Activated CD4-positive, alpha-beta T cell treated with anti-CD3 and anti-CD28 coated beads, Interleukin-2, Interleukin-4, amounts not matched to agents 100 ng/mL and 50 ng/mL, durations not matched to agents 16 hours and 8 hours (primary cell): ENCODE data around the gene C3orf62.
A peak's percentile ranks its signal among the peaks of the same experiment; 100 is the strongest.
"Not testable (repeated sequence)": the region's sequence is repeated elsewhere in the genome, so short reads cannot be mapped to it uniquely, and the experiment has no call there.

ENCODE experiments used
- DNase-seq: peaks from one replicate; pipeline ENCODE4 v3.0.0-alpha.2; 2020; ENCODE audit warnings: low spot score

C3orf62 gene

DNA sequence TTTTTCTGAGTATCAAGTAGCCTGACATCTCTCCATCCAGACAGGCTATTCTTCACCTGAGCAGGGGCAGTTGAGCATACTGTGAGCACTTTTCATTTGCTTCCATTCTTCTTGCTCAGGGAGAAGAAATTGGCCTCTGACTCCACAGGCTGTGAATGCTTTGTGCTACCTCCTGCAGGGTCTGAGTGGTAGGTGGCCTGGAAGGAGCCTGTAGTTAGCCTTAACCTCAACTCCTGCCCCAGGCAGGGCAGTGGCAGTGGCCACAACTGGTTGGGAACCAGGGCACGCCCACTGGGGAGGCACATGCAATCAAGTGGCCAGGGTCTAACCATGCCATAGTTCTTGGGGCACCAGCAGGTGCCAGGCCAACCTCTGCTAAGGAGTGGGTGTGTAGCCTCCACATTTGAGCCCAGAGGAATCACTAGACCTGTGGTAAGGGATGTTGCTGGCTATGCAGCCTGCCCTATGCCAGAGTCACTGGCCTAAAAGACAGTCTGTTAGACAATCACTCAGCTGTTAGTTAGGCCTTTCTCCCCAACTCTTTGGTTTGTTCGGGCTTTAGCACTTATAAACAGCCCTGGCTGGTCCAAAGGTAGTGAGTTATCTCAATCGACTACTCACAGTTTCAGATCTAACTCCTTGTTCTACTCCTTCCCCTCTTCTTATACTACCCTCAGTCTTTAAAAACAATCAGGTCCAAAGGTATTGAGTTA, 7.4 kb downstream of the C3orf62 start:
- no peak for DNase-seq

- no peak for DNase-seq
Measured at GRCh38 chr3:49266410-49267095, 10.5 kb downstream of the C3orf62 start.

GRCh38 chr3:49265661-49266386, 11.2 kb downstream of the C3orf62 start:
- no peak for DNase-seq

DNA sequence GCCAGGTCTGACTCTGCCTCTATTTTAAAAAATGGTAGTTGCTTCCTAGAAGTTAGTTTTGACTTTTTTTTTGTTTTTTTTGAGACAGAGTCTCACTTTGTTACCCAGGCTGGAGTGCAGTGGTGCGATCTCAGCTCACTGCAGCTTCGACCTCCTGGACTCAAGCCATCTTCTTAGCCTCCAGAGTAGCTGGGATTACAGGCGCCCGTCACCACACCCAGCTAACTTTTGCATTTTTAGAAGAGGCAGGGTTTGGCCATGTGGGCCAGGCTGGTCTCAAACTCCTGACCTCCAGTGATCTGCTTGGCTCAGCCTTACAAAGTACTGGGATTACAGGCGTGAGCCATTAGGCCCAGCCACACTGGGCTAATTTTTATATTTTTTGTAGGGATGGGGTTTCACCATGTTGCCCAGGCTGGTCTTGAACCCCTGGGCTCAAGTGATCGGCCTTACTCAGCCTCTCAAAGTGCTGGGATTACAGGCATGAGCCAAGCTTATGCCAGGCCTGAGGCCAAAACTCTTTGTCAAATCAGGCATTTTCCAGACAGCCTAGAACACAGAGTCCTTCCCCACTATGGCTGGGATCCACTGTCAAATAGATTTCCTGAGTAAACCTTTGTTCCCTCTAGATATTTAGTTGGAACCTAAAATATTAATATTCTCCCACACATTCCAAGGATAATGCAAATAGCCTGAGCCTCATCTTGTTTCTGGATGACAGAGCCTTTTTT, 13.7 kb downstream of the C3orf62 start:
- no peak for DNase-seq

DNA sequence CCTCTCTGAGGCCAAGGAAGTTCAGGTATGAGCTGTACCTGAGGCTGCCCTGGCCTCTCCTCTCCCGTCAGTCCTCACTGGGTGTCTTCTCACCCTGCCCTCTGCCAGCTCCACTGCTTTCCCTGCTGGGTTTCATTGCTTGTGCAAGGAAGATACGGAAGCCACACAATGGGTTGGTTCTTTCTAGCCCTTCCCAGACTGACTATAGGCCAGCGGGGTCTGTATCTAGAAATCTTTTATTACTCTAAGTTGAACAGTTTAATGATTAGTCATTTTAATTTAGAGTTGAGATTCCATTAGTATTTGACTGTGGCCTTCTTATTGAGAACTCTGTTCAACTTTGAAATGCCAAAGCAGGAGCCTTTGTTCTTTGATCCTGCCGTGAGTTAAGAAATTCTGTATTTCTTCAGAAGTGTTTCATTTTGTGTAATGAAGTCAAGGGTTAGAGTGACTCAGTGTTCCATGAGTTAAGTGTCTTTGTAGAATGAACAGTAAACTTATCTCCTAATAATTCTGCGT, 16.2 kb downstream of the C3orf62 start:
- DNase-seq: no peak

GRCh38 chr3:49257187-49257586, 19.8 kb downstream of the C3orf62 start:
- DNase-seq: no peak

DNA sequence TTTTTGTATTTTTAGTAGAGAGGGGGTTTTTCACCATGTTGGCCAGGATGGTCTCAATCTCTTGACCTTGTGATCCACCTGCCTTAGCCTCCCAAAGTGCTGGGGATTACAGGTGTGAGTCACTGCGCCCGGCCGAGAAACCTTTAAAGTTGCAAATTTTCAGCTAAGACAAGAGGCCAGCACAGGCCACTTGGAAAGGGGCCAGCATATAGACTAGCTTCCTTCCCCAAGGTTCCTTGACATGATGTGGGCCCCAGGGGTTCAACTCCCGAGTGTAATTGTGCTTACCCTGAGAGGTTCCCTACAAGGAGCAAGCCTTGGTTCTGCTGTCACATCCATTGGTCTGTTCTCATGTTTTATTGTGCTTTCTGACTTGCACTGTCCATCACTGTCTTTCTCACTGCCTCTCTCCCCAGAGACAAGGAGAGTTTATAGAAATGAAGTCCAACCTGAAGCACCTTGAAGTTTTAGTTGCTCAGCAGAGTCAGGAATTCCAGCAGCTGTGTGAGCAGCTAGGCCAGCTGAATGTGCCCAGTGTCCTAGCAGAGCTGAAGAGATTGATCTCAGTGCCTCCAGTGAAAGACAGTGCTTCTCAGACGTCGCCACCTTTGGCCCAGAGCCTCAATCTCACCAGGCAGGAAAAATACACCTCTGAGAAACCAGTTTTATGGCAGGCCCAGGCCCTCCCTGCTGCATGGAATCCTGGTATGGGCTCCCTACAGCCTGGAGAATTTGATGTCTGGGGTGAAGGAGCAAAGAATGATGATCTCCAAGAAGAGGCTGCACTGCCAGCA, 21.1 kb downstream of the C3orf62 start:
- no peak for DNase-seq

- DNase-seq: no peak
Measured at GRCh38 chr3:49255112-49255511, 21.9 kb downstream of the C3orf62 start.

DNA sequence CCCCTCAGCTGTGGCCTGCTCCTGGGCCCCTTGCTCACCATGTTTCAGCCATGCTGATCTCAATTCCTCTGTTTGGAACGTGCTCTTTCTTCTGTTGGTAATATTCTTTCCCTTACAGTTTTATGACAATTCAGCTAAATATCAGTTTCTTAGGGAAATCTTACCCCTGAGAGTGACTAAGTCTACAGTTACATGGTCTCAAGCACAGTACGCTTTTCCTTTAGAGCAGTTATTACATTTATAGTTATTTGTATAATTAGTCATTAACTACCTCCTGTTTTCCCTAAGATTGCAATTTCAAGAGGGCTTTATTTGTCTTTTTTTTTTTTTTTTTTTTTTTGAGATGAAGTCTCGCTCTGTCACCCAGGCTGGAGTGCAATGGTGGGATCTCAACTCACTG, 23.5 kb downstream of the C3orf62 start:
- no peak for DNase-seq

DNA sequence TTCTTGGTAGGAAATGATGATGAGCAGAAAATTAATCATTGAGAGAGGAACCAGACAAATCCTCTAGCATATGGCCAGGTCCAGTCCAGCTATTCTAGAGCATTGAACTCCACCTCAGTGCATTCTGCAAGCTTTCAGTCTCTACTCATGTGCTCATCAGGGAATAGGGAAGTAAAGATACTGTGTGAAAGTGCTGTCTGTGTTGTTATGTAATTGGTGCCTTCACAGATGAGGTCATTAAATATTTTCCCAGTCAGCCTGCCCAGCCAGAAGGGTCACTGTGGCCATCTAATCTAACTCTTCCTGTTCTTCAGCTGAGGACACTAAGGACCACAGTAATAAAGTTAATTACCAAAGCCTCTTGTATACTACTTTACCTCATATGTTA, 28.2 kb downstream of the C3orf62 start:
- no peak for DNase-seq

DNA sequence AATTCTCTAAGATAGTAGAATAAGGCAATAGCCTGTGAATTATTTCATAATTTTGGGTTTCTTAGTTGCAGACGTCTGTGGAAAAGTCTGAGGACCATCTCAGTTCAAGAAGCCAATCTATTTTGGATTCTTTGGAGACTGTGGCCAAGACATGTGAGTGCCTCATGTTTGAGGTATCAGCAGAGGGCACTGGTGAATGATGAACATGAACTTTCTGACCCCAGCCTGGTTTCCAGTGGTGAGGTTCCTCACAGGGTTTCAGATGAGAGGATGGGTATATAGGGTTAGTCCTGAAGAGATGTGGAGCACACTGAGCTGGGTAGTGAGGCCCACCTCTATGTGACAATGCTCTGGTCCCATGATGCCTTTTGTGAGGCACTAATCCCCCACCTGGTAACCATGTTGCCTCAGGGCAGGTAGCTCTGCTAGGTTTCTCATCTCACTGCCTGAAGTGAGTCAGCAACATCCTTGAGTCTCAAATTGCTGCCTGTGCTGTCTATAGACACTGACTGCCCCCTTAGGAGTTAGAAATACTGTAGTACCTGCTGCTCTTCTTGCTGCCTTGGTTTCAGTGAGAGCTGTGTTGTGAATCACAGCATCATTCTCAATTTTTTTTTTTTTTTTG, 32.3 kb downstream of the C3orf62 start:
- DNase-seq: peak; percentile 19

- not testable (repeated sequence) for DNase-seq
Measured at GRCh38 chr3:49240091-49240490, 36.9 kb downstream of the C3orf62 start.

DNA sequence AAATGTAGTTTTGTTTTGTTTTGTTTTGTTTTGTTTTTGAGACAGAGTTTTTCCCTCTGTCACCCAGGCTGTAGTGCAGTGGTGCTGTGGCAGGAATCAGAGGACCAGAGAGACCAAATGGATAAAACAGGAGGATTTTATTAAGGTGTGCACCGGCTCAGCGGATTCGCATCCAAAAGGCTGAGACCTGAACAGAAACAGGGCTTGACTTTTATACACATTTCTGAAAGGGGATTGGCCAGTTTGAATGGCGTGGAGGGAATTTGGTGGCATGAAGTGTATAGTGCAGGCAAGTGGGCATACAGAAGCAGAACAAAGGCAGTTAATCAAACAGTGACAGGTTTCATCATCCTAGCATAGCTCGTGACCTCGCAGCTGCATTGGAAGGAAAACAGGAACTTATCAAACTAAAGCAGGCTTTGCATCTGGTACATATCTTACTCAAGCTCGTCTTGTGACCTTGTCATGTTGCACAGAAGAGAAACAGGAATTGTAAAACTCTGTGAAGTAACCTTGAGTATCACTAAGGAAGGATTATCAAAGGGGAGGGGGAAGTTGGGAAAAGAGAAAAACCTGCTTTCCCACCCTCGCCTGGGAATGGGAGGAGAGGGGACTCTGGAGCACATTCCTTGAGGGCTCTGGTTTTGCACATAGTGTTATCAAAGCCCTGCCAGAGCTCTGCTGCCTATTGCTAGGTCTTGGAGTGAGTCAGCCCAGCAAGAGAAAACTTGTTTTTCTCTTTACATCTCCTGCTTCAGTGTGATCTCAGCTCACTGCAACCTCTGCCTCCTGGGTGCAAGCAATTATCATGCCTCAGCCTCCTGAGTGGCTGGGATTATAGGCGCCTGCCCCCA, 38.5 kb downstream of the C3orf62 start:
- peak; percentile 56 for DNase-seq

- no peak for DNase-seq
Measured at GRCh38 chr3:49237344-49237743, 39.7 kb downstream of the C3orf62 start.

GRCh38 chr3:49236226-49236625, 40.8 kb downstream of the C3orf62 start:
- DNase-seq: no peak

DNA sequence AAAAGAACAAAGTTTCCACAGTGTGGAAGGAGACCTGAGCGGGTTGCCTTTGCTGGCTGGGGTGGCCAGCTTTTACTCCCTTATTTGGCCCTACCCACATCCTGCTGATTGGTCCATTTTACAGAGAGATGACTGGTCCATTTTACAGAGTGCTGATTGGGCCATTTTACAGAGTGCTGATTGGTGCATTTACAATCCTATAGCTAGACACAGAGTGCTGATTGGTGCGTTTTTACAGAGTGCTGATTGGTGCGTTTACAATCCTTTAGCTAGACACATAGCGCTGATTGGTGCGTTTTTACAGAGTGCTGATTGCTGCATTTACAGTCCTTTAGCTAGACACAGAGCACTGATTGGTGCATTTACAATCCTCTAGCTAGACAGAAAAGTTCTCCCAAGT, 48.2 kb downstream of the C3orf62 start:
- DNase-seq: not testable (repeated sequence)

GRCh38 chr3:49222002-49222401, 55.0 kb downstream of the C3orf62 start:
- DNase-seq: no peak

DNA sequence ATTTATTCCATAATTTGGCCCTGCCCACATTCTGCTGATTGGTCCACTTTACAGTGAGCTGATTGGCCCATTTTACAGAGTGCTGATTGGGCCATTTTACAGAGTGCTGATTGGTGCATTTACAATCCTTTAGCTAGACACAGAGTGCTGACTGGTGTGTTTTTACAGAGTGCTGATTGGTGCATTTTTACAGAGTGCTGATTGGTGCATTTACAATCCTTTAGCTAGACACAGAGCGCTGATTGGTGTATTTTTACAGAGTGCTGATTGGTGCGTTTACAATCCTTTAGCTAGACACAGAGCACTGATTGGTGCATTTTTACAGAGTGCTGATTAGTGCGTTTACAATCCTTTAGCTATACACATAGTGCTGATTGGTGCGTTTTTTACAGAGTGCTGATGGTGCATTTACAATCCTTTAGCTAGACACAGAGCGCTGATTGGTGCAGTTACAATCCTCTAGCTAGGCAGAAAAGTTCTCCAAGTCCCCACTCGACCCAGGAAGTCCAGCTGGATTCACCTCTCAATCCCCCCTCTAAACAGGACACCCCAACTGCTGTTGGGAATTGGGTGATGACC, 56.0 kb downstream of the C3orf62 start:
- DNase-seq: not testable (repeated sequence)

- DNase-seq: no peak
Measured at GRCh38 chr3:49219132-49219531, 57.9 kb downstream of the C3orf62 start.
